GM12801 (cell line): ENCODE results near the gene CFAP57.

Source experiments
- TF ChIP-seq, protein P1 (sequence below): IDR thresholded peaks from one replicate; pipeline ENCODE4 v1.5.1; 2011; ENCODE audit warnings: control low read depth; ENCODE audit not compliant: insufficient read length; ENCODE audit errors: extremely low read depth

Gene CFAP57

DNA sequence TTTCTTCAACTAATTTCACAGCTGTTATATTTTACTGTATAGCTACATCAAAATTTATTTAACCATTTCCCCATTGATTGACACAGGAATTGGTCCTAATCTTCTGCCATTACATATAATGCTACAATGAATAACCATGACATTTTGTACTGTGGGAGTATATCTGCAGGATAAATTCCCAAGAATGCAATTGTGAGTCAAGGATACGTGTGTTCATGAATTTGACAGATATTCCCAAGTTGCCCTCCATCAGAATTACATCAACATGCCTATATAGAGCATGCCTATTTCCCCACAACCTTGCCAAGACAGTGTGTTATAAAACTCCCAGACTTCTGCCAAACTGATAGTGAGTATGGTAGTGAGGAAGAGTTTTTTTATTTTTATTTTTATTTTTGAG lies 125.9 kb downstream of the CFAP57 start:
- TF ChIP-seq, protein P1, sequence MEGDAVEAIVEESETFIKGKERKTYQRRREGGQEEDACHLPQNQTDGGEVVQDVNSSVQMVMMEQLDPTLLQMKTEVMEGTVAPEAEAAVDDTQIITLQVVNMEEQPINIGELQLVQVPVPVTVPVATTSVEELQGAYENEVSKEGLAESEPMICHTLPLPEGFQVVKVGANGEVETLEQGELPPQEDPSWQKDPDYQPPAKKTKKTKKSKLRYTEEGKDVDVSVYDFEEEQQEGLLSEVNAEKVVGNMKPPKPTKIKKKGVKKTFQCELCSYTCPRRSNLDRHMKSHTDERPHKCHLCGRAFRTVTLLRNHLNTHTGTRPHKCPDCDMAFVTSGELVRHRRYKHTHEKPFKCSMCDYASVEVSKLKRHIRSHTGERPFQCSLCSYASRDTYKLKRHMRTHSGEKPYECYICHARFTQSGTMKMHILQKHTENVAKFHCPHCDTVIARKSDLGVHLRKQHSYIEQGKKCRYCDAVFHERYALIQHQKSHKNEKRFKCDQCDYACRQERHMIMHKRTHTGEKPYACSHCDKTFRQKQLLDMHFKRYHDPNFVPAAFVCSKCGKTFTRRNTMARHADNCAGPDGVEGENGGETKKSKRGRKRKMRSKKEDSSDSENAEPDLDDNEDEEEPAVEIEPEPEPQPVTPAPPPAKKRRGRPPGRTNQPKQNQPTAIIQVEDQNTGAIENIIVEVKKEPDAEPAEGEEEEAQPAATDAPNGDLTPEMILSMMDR: no peak

DNA sequence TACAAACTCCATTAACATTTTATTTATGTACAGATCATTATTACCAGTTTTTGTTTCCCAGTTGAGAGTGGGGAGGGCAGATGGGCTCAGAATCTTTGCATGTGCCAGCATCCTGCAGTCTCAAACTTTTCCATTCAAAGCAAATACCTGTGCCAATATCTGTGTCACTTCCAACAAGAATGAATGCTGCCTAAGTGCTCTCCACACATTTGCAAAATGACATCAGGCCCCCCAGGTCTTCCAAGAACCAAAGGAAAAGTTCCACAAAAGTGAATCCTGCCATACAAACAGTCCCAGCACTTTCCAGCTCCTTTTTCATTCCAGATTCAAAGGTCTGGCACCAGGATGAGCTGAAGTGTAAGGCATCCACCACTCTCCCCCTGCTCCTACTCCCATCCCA lies 127.0 kb downstream of the CFAP57 start:
- TF ChIP-seq, protein P1: no peak

DNA sequence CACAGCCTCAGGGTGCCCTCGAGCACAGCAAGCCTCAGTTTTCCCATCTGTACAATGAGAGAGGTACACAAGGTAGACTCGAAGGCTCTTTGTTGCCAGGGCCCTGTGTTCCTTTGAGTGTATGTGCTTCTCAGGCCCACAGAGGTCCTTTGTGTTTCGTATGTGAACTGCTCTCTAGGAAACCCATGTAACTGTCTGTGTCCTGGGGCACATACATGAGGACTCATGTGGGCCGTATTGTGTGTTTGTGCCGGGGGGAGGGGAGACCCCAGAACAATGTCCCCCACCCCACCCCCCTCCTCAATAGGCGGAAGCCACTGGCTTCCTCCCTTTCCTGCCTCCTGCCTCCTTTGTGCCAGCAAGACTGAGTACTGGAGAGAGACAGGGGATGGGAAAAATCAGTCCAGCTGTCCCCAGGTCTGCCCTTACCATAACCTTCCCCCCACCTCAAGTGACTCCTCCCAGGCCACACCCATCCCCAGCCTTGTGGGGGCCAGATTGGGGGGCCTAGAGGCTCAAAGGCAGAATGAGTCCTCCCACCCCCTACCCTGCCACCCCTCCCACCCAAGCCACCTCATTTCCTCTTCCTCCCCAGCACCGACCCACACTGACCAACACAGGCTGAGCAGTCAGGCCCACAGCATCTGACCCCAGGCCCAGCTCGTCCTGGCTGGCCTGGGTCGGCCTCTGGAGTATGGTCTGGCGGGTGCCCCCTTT lies 128.4 kb downstream of the CFAP57 start, which contains the start of gene TIE1:
Gene TIE1 (plus strand): TSS at position 605 of the 717 bp plus-strand sequence. CDS start 90 bp downstream, at position 695.
- TF ChIP-seq, protein P1: no peak

DNA sequence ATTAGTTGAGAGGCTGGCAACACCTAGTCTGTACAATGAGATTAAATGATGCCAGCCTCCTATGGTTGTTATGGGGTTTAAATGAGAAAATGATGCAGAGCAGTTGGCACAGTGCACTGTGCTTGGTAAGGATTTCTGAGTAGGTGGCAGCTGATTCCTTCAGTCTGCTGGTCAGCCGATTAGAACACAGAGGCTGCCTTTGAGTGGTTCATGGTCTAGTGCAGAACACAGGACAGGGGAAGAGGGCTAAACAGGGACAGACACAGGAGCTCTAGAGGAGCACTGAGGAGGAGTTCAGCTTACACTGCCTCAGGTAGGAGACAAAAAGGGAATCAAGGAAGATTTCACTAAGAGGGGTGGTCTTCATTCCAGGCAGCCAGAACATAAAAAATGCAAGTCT lies 130.1 kb downstream of the CFAP57 start:
- TF ChIP-seq, protein P1: no peak

DNA sequence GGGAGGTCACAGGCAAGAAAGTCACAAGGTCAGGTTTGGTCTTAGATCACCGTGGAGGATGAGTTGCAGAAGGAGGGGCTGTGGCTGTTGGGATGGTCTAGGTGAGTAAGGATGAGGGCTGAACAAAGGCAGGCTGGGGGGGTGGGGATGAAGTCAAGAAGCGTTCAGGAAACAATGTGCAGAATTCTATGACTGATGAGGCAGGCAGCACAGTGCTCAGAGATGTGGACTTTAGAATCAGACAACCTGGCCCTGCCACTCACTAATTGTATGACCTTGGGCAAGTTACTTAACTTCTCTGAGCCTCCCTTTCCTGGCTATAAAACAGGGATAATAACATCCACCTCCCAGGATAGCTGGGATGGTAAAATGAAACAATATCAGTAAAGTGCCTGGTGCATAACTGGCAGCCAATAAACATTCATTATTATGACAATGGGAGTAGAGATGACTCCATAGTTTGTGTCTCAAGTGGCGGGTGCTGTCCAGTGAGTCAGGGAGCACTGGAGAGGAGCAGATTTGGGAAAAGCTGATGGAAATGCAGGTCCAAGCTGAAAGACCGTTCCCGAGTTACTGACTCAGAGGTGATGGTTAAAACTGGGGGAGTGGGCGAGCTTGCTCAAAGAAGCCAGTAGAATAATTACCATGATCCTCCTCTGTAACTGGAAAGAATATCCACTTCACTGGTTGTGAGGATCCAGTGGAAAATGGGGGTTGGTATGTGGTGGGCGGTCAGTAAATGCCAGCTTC lies 130.8 kb downstream of the CFAP57 start:
- TF ChIP-seq, protein P1: no peak

DNA sequence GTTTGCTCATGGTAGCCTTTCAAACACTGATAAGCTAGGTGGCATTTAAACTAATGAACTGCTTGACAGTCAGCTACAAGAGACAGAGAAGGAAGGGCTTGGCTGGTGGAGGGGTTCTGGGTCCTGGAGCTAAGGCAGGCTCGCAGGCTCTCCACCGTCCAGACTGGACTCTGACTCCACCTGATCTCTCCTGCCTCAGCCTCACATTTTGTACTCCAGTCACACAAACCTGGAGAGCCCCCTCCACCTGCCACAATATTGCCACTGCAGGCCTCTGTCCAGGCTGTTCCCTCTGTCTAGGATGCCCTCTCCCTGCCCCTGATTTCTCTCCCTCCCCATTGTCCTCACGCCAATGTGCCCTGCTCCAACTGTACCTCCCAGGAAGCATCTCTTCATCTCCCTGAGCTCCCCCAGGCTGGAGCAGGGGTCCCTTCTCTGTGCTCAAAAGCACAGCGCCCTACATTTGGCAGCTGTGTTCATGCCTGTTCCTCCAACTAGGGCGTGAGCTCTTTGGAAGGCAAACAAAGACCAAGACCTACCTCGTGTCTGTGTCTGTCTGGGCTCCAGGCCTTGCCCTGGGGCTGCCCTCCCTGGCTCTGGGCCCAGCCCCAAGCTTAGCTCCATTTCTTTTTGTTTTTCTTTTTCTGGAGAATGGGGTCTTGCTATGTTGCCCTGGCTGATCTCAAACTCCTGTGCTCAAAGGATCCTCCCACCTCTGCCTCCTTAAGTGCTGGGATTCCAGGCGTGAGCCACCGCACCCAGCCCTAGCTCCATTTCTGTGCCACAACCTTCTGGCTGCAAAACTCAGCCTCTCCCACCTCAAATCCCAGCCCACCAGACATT lies 131.6 kb downstream of the CFAP57 start:
- TF ChIP-seq, protein P1: no peak
